HCT116 (cell line): ENCODE measurements around the gene AIFM2. TPM values are rescaled to one million over a fixed set of nuclear protein-coding genes. Genes with fewer than 3 reads are reported as not detected.

ENCODE experiments used
- ATAC-seq: fragments of 200-7000 bp; cut with Tn5 transposase; 2 replicates; pipeline ENCODE4 v1.9.1; 2020; ENCODE audit warnings: mild to moderate bottlenecking, moderate library complexity
- BruUV-seq: library from RNA; stranded (reverse); fragments of 400-500 nt; replicated peaks from 2 replicates; lab custom pipeline; 2021; lab: Mats Ljungman, UMichigan
- CTCF ChIA-PET: fragments of 300-600 bp; sonication (Branson Sonifier 250); formaldehyde crosslinking; loops from one replicate; lab custom pipeline; 2021; ENCODE audit warnings: antibody characterized with exemption; lab: Charles Lee
- POLR2A ChIA-PET: fragments of 300-600, 350-600 bp; sonication (Branson Sonifier 250); formaldehyde crosslinking; loops from one replicate; lab custom pipeline; 2021; ENCODE audit warnings: antibody characterized with exemption; lab: Charles Lee
- RAD21 ChIA-PET, 2 experiments: fragments of 300-600 bp; sonication (Branson Sonifier 250); formaldehyde crosslinking; loops; one replicate each; lab custom pipeline; 2023; ENCODE audit warnings: low total read pairs in 2 of 2; ENCODE audit not compliant: uncharacterized antibody in 2 of 2, unreplicated experiment in 2 of 2, low non-redundant PET in 1 of 2; lab: Charles Lee
- DNase-seq: peaks from one replicate; pipeline ENCODE4 v3.0.0-alpha.2; 2010; ENCODE audit warnings: low read depth, low spot score
- H2AFZ ChIP-seq: fragments of 200-600 bp; shearing (Covaris generic), sonication (generic); 2 replicates; pipeline ENCODE4 v1.6.1; 2017; ENCODE audit warnings: low read depth, mixed run types, mixed read lengths, antibody characterized with exemption, low read length; ENCODE audit not compliant: poor library complexity, severe bottlenecking
- H3K27ac ChIP-seq: 2 replicates; pipeline ENCODE4 v1.5.1; 2012; ENCODE audit warnings: low read depth, low read length
- H3K27me3 ChIP-seq: fragments of 200-600 bp; sonication (generic); 2 replicates; pipeline ENCODE4 v1.6.1; 2016; ENCODE audit warnings: mixed run types, low read length, mixed read lengths; ENCODE audit not compliant: insufficient read depth
- H3K36me3 ChIP-seq, 2 experiments: fragments of 200-500 bp in 1 of 2; fragments of 200-600 bp in 1 of 2; sonication (Bioruptor generic) in 1 of 2; sonication (generic) in 1 of 2; 2 replicates each; pipeline versions ENCODE4 v1.5.1 to v1.6.1; 2014 to 2016; ENCODE audit warnings: low read length in 2 of 2, inconsistent platforms in 1 of 2, mixed read lengths in 1 of 2, mixed run types in 1 of 2; ENCODE audit not compliant: insufficient read depth in 2 of 2, control insufficient read depth in 1 of 2
- H3K4me1 ChIP-seq, 2 experiments: fragments of 200-600 bp in 1 of 2; sonication (generic) in 1 of 2; 2 replicates each; pipeline versions ENCODE4 v1.5.1 to v1.6.1; 2012 to 2017; ENCODE audit warnings: low read length in 2 of 2, inconsistent platforms in 1 of 2, mild to moderate bottlenecking in 1 of 2, mixed read lengths in 1 of 2, mixed run types in 1 of 2, moderate library complexity in 1 of 2; ENCODE audit not compliant: insufficient read depth in 2 of 2, control insufficient read depth in 1 of 2
- H3K4me2 ChIP-seq: fragments of 200-600 bp; sonication (generic); 2 replicates; pipeline ENCODE4 v1.6.1; 2017; ENCODE audit warnings: mixed run types, low read length, mixed read lengths
- H3K4me3 ChIP-seq, 2 experiments: fragments of 200-600 bp in 1 of 2; sonication (generic) in 1 of 2; replicated peaks in 1 of 2; 2 replicates each; pipeline ENCODE4 v1.5.1; 2011 to 2016; ENCODE audit warnings: low read length in 2 of 2, control low read depth in 1 of 2, low read depth in 1 of 2, mild to moderate bottlenecking in 1 of 2, mixed read lengths in 1 of 2, mixed run types in 1 of 2
- H3K79me2 ChIP-seq: fragments of 200-600 bp; sonication (generic); 2 replicates; pipeline ENCODE4 v1.6.1; 2017; ENCODE audit warnings: mild to moderate bottlenecking, mixed run types, low read length, moderate library complexity, mixed read lengths; ENCODE audit not compliant: insufficient read depth
- H3K9ac ChIP-seq: fragments of 200-600 bp; sonication (generic); 2 replicates; pipeline ENCODE4 v1.6.1; 2016; ENCODE audit warnings: low read length, mixed read lengths
- H3K9me2 ChIP-seq: fragments of 200-600 bp; sonication (generic), shearing (Covaris generic); 2 replicates; pipeline ENCODE4 v1.6.1; 2017; ENCODE audit warnings: mixed run types, mild to moderate bottlenecking, moderate library complexity; ENCODE audit not compliant: insufficient read depth
- H3K9me3 ChIP-seq, 2 experiments: fragments of 200-500 bp in 1 of 2; fragments of 200-600 bp in 1 of 2; sonication (Bioruptor generic) in 1 of 2; sonication (generic) in 1 of 2; 2 replicates each; pipeline ENCODE4 v1.6.1; 2014 to 2017; ENCODE audit warnings: low read length in 2 of 2, mixed read lengths in 2 of 2, inconsistent platforms in 1 of 2, low read depth in 1 of 2, mild to moderate bottlenecking in 1 of 2, mixed run types in 1 of 2, moderate library complexity in 1 of 2; ENCODE audit not compliant: control insufficient read depth in 1 of 2, insufficient read depth in 1 of 2
- H4K20me1 ChIP-seq: fragments of 200-600 bp; sonication (generic), shearing (Covaris generic); 2 replicates; pipeline ENCODE4 v1.6.1; 2017; ENCODE audit warnings: mixed run types, mild to moderate bottlenecking, moderate library complexity; ENCODE audit not compliant: insufficient read depth
- ATF3 ChIP-seq: IDR thresholded peaks from 2 replicates; pipeline ENCODE4 v1.6.1; 2012
- CBX3 ChIP-seq: IDR thresholded peaks from 2 replicates; pipeline ENCODE4 v1.6.1; 2012; ENCODE audit warnings: low read depth
- CEBPB ChIP-seq: IDR thresholded peaks from 2 replicates; pipeline ENCODE4 v1.6.1; 2012; ENCODE audit warnings: low read depth
- CTCF ChIP-seq, 3 experiments: fragments of 200-600 bp in 1 of 3; sonication (generic) in 1 of 3; IDR thresholded peaks in 2 of 3; conservative IDR thresholded peaks in 1 of 3; 2 replicates each; pipeline ENCODE4 v1.5.1; 2012 to 2017; ENCODE audit warnings: low read depth in 2 of 3, low read length in 2 of 3, antibody characterized with exemption in 1 of 3, borderline replicate concordance in 1 of 3, control low read depth in 1 of 3, mild to moderate bottlenecking in 1 of 3, mixed read lengths in 1 of 3, mixed run types in 1 of 3, moderate library complexity in 1 of 3; ENCODE audit not compliant: insufficient read depth in 1 of 3
- EGR1 ChIP-seq: IDR thresholded peaks from 2 replicates; pipeline ENCODE4 v1.6.1; 2012; ENCODE audit warnings: low read depth
- ELF1 ChIP-seq: IDR thresholded peaks from 2 replicates; pipeline ENCODE4 v1.6.1; 2012; ENCODE audit warnings: low read depth, borderline replicate concordance
- EZH2 ChIP-seq: fragments of 200-600 bp; sonication (generic); IDR thresholded peaks from 2 replicates; pipeline ENCODE4 v1.6.1; 2017; ENCODE audit warnings: antibody characterized with exemption, mixed run types
- FOSL1 ChIP-seq: IDR thresholded peaks from 2 replicates; pipeline ENCODE4 v1.6.1; 2012; ENCODE audit warnings: low read depth
- JUND ChIP-seq: IDR thresholded peaks from 2 replicates; pipeline ENCODE4 v1.6.1; 2012
- MAX ChIP-seq: IDR thresholded peaks from 2 replicates; pipeline ENCODE4 v1.6.1; 2012
- POLR2A ChIP-seq: IDR thresholded peaks from 2 replicates; pipeline ENCODE4 v1.7.0; 2011; ENCODE audit warnings: borderline replicate concordance; ENCODE audit not compliant: insufficient read depth, insufficient read length; ENCODE audit errors: extremely low read depth
- POLR2AphosphoS5 ChIP-seq: IDR thresholded peaks from 2 replicates; pipeline ENCODE4 v1.6.1; 2011; ENCODE audit warnings: mild to moderate bottlenecking, low read depth, low read length, moderate library complexity
- REST ChIP-seq: IDR thresholded peaks from 2 replicates; pipeline ENCODE4 v1.6.1; 2012; ENCODE audit warnings: low read depth
- SIN3A ChIP-seq: IDR thresholded peaks from 2 replicates; pipeline ENCODE4 v1.6.1; 2012; ENCODE audit warnings: low read depth
- SP1 ChIP-seq: IDR thresholded peaks from 2 replicates; pipeline ENCODE4 v1.6.1; 2012; ENCODE audit warnings: low read depth
- SRF ChIP-seq: IDR thresholded peaks from 2 replicates; pipeline ENCODE4 v1.6.1; 2012; ENCODE audit warnings: low read depth
- YY1 ChIP-seq: IDR thresholded peaks from 2 replicates; pipeline ENCODE4 v1.6.1; 2011; ENCODE audit warnings: low read length, low read depth, moderate library complexity, mild to moderate bottlenecking; ENCODE audit not compliant: insufficient replicate concordance; ENCODE audit errors: extremely low read depth
- ZFX ChIP-seq: fragments of 450-650 bp; IDR thresholded peaks from 2 replicates; pipeline ENCODE4 v1.6.1; 2017
- ZNF274 ChIP-seq: fragments of 200-500 bp; sonication (Bioruptor generic); IDR thresholded peaks from 2 replicates; pipeline ENCODE4 v1.6.1; 2014; ENCODE audit warnings: mild to moderate bottlenecking, low read depth, low read length, inconsistent platforms
- intact Hi-C: fragments of 100-400 bp; cut with micrococcal nuclease; formaldehyde crosslinking; loops from 2 replicates; pipeline ENCODE4 v1.10.0; 2022
- total RNA-seq: library from RNA; stranded (reverse); gene quantifications from one replicate; pipeline ENCODE4 v1.2.1, GENCODE V29; 2021; ENCODE audit not compliant: unreplicated experiment

Gene AIFM2
- total RNA-seq, 1 experiment from 2014 or later, result 20.0 TPM

- no peak overlapping the region for H2AFZ ChIP-seq
- no peaks in the 10 kb centered on the region for H3K27me3 ChIP-seq
- ATAC-seq (no peak), DNase-seq (no peak)
- CTCF ChIA-PET, result interaction anchor here (1.3 kb wide), 1 partner anchor 26 kb away, joined by 3 read pairs; no protein-coding TSS in a partner anchor
- no peak overlapping the region for H3K4me2 ChIP-seq
- no TSS peak for BruUV-seq
- H3K9me2 ChIP-seq, result no peaks in the 10 kb centered on the region
- POLR2A ChIA-PET, result no interaction called here
- RAD21 ChIA-PET, result no interaction called here
- H3K4me1 ChIP-seq, result no peaks in the 10 kb centered on the region
- H3K36me3 ChIP-seq, result peaks cover 7 to 18% of the 10 kb centered on the region in 2 experiments; a peak in 3 of 4 replicates
- TF ChIP-seq ZNF274 (no peak), REST (no peak), ELF1 (no peak), EZH2 (no peak), CBX3 (no peak), ATF3 (no peak), MAX (no peak), ZFX (no peak), SRF (no peak), FOSL1 (no peak), SIN3A (no peak), EGR1 (no peak), JUND (no peak), CEBPB (no peak), SP1 (no peak), POLR2AphosphoS5 (no peak), CTCF (IDR thresholded peaks at IDR 0.05 in 2 of 3, conservative IDR thresholded peaks at IDR 0.05 in 1 of 3; ENCODE audit: borderline replicate concordance in 1 of 3, insufficient read depth in 1 of 3, low read depth in 2 of 3, low read length in 2 of 3) (no peak), POLR2A (no peak), YY1 (no peak)
- no peaks in the 10 kb centered on the region for H3K79me2 ChIP-seq
- no peak overlapping the region for H3K4me3 ChIP-seq
- H3K27ac ChIP-seq, result no peak overlapping the region
- no peaks in the 10 kb centered on the region for H4K20me1 ChIP-seq
- intact Hi-C loops, result no loop called here
- H3K9ac ChIP-seq, result no peak overlapping the region
- H3K9me3 ChIP-seq, result no peaks in the 10 kb centered on the region
Observed at GRCh38 chr10:70090013-70090412, 42.6 kb downstream of the AIFM2 start.
